ENCODE results near the gene UTP20. TPM values are rescaled to one million over a fixed set of nuclear protein-coding genes. Genes with fewer than 3 reads are reported as not detected.
"Not testable (repeated sequence)": the region's sequence is repeated elsewhere in the genome, so short reads cannot be mapped to it uniquely, and the experiment has no call there.

UTP20 gene
- total RNA-seq, 1 donor from 2014 or later = 5.7 TPM

DNA sequence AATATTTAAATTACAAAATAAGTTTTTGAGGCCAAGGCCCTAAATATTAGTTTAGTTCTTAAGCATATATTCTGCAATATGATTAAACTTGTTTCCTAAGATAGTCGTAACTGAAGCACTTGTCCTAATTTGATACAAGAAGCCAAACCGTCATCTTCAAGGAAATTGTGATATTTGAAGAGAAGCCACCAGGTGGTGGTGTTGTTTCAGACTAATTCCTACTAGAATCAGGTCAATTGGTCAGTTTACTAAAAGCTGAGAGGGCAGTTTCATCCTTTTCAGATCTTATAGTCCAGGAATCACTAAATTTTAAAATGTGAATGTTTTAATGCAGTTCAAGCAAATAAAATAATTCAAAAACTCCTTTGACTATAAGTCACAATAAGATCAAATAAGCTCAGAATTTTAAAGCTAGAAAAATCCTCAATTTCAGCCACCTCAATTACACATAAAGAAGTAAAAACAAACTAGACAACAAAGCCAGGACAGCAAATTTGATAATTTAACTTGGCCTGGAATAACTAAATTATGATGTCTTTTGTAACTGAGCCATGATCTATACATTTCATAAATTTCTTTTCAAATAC is 134.7 kb downstream of the UTP20 start:
- intact Hi-C loops (cut with DNase I) = loop anchor here (10.0 kb wide), 1 partner anchor 350 kb away; no protein-coding TSS in a partner anchor
- ATAC-seq = no peak
- no peak for DNase-seq (ENCODE audit: missing footprints)

DNA sequence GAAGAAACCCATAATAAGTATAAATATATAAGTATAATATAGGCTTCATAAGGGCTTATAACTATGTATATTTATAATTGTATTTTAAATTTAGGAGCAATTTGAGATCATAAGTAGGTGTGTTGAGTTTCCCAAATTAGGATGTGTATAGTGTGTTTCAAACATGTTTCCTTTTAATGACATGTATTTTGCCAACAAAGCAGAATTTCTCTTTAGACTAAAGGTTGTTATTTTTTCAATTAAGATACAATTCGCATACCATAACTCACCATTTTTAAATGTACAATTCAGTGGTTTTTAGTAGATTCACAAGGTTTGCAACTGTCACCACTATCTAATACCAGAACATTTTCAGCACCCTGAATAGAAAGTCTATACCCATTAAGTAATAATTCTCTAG is 135.3 kb downstream of the UTP20 start:
- intact Hi-C loops (cut with DNase I) = loop anchor here (10.0 kb wide), 1 partner anchor 350 kb away; no protein-coding TSS in a partner anchor
- ATAC-seq (no peak), DNase-seq (ENCODE audit: missing footprints) (no peak)

DNA sequence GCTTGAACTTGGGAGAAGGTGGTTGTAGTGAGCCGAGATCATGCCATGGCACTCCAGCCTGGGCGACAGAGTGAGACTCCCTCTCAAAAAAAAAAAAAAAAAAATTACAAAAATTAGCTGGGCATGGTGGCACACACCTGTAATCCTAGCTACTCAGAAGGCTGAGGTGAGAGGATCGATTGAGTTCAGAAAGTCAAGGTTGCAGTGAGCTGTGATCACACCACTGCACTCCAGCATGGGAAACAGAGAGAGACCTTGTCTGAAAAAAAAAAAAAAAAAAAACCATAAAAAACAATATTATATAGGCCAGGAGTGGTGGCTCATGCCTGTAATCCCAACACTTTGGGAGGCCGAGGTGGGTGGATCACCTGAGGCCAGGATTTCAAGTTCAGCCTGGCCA is 142.2 kb downstream of the UTP20 start:
- DNase-seq (ENCODE audit: missing footprints); intact Hi-C loops (cut with DNase I); ATAC-seq: not testable (repeated sequence)

DNA sequence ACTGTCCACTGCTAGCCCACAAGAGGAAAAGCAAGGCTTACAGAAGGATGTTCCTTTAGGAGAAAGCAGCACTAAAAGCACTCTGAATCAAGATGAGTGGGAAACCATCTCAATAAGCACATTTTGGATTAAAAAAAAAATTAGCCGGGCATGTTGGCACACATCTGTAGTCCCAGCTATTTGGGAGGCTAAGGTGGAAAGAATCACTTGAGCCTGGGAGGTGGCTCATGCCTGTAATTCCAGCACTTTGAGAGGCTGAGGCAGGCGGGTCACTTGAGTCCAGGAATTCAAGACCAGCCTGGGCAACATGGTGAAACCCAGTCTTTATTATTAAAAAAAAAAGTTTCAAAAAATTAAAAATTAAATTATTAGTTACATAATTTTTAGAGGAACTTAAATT is 144.7 kb downstream of the UTP20 start:
- ATAC-seq = no peak
- intact Hi-C loops (cut with DNase I) = no loop called here
- DNase-seq (ENCODE audit: missing footprints) = no peak

DNA sequence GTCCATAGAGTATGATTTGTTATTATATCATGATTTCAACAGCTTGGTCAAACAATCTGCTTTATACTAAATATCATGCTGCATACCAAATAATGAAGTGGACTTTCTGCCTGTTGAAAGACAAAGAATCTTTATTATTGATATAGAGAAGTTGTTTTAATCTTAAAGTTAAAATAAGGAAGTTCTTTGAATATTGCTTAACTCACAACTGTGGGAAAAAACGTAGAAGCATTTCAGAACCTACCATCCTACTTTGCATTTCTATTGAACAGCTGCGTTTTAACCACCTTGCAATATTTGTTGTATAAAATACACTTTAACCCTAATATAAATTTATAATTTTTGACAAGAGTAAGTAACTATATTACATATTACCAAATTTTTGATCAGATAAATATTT is 150.6 kb downstream of the UTP20 start:
- ATAC-seq (no peak), DNase-seq (ENCODE audit: missing footprints) (no peak)
- intact Hi-C loops (cut with DNase I) = no loop called here

DNA sequence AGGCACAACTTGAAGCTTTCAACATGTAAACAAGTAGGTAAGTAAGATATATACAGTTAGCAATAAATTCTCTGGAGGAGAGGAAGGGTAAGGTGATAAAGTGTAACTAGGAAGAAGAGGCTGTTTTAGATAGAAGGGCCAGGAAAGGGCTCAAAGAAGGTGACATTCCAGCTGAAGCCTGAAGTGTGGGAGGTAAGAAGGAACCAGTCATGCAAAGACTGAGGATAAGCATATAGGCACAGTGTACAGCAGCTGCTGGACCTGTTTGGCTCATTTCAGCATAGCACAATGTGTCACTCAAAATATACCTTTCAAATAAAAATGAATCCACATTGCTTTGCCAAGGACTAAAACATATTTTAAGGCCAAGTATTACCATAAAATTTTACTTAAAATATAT is 156.2 kb downstream of the UTP20 start:
- no peak for DNase-seq (ENCODE audit: missing footprints)
- intact Hi-C loops (cut with DNase I) = no loop called here
- ATAC-seq = no peak

Other genes with a start within 250 kb of the UTP20 start
- not detected for gene SLC5A8, start 69.9 kb upstream of the UTP20 start, total RNA-seq
- gene ARL1, start 127.7 kb downstream of the UTP20 start, total RNA-seq = 96.0 TPM
- gene SPIC, start 195.2 kb downstream of the UTP20 start, total RNA-seq = not detected